Activated CD4-positive, alpha-beta T cell treated with anti-CD3 and anti-CD28 coated beads, Interleukin-2, amount 50 U/mL, for 4 hours (primary cell): Measurements from ENCODE around the gene CDX2.

Source experiments
- DNase-seq, 2 experiments: peaks; one replicate each; pipeline ENCODE4 v3.0.0-alpha.2; 2020

CDX2 gene

DNA sequence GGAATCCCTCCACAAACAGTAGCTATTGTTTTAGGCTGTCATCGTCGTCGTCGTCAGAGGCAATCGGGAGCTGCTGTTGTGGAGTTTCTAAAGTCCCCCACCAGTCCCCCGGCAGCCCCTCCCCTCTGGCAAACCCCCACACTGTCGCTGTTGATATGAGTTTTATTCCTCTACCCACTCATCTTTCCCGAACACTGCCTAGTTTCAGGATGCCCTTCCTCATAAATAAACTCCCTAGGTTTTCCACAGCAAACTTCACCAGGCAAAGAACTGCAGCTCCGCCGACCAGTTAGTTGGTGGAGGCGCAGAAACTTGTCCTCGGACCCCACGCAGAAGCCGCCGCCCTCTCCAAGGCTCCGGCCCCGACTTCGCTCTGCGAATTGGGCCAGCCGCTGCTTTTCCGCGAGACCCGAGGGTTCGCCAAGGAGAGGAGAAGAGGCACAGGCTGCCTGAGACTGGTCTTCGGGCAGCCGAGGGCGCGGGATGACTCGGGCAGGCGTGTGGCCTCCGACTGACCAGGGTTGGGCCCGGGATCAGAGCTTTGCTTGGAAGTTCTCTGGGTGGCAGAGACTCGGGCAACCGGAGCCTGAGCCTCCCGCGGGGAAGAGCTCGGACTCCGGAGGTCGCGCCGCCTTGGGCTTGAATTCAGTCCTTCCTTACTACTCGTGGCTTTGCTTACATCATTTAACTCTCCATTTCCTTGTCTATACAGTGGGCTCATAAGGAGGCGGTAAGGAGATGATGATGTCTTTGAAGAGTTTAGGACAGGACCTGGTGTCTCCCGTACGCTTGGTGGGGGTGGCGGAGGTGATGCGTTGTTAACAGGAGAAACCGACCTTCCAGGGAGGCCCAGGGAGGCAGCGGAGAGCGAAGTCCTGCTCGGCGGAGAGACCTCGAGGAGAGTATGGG, 41.4 kb downstream of the CDX2 start:
- DNase-seq, result no peak

DNA sequence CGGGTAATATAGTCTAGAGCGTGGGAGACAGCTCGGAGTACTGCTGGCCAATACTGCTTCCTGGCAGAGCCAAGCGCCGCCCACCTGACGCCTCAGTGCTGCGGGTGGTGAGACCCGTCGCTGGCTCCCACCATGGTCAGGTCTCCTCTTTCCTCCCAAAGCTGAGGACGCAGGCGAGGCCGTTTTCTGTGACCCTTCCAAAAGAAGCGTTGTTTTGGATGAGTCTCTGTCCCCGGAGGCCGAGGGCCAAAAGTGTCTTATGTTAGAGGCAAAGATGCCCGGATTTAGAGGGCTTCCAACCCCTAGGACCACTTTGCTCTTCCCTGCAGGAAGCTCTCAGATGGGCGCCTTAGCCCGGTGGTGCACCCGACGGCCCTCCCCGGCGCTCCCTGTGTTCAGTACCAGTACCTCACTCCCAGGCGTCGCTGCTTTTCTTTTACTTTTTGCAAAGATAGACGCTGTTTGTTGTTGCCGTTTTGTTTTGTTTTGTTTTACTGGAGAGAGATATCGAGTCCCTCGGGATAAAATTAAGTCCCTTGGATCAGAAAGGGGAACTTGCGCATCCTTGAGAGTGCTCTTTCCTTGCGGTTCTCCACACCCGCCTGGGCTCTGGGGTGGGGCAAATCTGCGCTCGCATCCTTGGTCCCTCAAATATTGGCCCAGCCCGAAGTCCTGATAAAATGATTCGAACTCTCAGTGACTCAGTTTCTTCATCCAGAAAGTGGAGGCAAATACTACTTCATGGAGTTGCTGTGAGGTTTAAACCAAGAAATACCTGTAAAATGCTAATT, 42.3 kb downstream of the CDX2 start:
- no peak for DNase-seq

- no peak for DNase-seq
Observed at GRCh38 chr13:27925220-27925991, 43.7 kb downstream of the CDX2 start.

DNA sequence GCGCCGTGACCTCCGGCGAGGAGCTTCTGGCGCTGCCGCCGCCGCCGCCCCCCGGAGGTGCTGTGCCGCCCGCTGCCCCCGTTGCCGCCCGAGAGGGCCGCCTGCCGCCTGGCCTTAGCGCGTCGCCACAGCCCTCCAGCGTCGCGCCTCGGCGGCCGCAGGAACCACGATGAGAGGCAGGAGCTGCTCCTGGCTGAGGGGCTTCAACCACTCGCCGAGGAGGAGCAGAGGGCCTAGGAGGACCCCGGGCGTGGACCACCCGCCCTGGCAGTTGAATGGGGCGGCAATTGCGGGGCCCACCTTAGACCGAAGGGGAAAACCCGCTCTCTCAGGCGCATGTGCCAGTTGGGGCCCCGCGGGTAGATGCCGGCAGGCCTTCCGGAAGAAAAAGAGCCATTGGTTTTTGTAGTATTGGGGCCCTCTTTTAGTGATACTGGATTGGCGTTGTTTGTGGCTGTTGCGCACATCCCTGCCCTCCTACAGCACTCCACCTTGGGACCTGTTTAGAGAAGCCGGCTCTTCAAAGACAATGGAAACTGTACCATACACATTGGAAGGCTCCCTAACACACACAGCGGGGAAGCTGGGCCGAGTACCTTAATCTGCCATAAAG, 44.5 kb downstream of the CDX2 start:
- no peak for DNase-seq

DNA sequence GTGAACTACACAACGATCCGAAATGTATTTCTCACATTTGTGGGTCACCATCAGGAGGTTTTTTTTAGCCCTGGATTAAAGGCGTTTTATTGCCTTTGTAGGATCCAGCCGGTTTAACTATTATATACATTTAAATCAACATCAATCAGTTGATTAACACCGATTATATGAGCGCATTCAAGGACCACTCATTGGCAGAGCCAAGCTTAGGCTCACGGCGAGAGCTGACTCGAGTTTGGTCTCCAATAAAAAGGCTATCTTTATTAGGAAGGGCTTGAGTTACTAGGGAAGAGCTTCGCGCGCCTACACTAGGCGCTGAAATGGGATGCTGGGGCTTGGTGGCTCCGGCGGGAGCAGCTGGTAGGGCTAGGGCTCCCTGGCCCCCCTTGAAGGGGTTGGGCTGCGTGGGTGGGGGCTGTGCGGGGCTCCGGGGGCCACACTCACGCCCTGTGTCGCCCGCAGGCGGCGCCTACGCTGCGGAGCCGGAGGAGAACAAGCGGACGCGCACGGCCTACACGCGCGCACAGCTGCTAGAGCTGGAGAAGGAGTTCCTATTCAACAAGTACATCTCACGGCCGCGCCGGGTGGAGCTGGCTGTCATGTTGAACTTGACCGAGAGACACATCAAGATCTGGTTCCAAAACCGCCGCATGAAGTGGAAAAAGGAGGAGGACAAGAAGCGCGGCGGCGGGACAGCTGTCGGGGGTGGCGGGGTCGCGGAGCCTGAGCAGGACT, 45.2 kb downstream of the CDX2 start:
- no peak for DNase-seq

GRCh38 chr13:27922883-27923612, 46.1 kb downstream of the CDX2 start:
- no peak for DNase-seq

GRCh38 chr13:27921961-27922882, 46.9 kb downstream of the CDX2 start:
- DNase-seq, result no peak

DNA sequence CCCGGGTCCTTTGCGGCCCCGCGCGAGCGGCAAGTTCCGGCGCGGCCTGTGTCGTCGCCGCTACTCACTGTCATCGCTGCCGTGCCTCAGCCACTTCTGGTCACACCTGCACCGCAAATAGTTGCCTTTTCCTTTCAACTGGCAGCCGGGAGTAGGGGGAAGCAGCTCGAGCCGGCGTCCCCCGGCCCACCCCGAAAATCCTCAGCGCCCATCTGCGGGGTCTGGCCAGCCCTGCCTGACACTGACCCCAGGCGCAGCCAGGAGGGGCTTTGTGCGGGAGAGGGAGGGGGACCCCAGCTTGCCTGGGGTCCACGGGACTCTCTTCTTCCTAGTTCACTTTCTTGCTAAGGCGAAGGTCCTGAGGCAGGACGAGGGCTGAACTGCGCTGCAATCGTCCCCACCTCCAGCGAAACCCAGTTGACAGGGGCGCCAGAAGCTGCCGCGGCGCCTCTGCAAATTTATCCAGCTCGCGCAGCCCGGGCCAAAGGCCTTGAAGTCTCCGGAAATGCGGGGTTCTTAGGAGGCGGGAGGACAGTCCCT, 47.6 kb downstream of the CDX2 start:
- DNase-seq, result no peak

DNA sequence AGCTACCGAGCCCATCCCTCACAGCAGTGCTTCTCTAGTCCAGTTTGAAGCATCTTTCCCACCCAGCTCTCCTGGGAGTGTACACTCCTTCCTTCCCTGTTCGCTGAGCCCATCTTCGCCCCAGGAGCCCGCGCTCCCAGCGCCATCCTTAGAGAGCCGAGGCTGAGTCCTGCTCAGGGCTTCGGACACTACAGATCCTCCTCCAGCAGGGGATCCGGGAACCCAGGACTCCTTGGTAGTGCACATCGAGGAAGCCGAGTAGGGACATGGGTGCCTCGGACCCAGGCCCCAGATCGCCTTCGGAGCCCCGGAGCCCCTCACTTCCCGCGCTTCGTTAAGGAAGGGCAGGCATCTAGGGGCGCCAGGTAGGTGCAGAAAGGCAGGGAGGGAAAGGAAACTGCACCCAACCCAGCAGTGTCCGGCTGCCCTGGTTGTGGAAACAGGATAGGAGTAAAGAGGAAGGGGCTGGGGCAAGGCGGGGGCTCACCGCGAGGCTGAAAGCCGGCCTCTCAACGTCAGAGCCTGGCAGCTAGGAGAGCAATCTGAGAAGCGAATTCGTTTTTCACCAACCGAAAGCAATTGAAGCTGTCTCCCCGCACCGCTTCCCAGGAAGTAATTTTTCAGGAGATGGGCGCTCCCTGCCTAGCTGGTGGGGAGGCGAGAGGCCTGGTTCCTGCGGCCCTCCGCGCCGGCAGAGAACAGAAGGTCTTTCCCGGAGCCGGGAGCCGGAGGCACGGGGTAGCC, 48.3 kb downstream of the CDX2 start:
- DNase-seq, result no peak

DNA sequence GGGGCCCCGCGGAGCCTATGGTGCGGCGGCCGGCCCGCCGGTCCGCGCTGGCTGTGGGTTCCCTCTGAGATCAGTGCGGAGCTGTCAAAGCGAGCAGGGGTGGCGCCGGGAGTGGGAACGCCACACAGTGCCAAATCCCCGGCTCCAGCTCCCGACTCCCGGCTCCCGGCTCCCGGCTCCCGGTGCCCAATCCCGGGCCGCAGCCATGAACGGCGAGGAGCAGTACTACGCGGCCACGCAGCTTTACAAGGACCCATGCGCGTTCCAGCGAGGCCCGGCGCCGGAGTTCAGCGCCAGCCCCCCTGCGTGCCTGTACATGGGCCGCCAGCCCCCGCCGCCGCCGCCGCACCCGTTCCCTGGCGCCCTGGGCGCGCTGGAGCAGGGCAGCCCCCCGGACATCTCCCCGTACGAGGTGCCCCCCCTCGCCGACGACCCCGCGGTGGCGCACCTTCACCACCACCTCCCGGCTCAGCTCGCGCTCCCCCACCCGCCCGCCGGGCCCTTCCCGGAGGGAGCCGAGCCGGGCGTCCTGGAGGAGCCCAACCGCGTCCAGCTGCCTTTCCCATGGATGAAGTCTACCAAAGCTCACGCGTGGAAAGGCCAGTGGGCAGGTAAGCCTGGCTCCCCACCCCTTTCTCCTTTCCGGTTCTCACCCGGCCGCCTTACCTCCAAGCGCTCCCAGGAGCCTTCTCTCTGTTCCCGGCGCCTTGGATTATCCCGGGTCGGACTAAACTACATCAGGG, 49.0 kb downstream of the CDX2 start, which contains the start of gene PDX1:
Gene PDX1 (plus strand): TSS at position 67 of the 743 bp plus-strand sequence. CDS start 139 bp downstream, at position 206.
- DNase-seq, result no peak

- DNase-seq, result no peak
Observed at GRCh38 chr13:27919659-27919933, 49.5 kb downstream of the CDX2 start.

GRCh38 chr13:27918918-27919658, 50.0 kb downstream of the CDX2 start:
- no peak for DNase-seq

- no peak for DNase-seq
Observed at GRCh38 chr13:27918041-27918917, 50.8 kb downstream of the CDX2 start.

DNA sequence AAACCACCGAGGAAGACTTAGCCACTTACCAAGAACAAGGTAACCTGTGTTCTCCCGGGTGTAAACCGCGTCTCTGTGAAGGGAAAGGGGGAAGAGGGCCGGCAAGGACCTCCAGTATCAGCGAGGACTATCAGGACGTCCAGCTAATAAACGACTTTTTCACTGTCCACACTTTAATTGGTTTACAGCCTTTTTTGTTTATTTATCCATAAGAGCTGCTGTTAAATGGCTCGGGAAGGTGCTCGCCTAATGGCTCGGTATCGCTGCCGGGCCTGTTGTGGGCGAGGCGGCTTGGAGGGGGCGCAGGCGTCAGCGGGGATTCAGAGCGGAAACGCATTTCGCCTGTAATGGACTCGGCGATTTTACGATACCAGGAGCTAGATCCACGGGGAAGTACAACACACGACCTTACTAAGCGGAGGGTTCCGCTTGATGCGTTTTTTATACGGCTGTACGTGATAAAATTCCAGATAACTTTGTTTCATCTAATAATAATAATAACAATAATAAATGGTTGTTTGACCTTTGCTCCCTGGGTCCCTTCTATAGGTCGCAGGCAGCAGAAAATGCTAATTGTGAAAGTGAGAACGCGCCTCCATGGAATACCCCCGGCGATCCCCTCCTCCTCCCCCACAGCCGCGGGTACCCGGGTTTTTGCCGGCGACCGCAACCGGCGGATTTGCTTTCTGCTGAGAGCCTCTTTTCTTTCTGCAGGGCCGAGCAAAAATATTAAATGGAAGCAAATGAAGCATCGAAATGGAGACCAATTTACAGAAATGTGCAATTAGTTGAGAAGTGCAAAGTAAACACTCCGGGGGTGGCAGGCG, 51.8 kb downstream of the CDX2 start:
- no peak for DNase-seq

DNA sequence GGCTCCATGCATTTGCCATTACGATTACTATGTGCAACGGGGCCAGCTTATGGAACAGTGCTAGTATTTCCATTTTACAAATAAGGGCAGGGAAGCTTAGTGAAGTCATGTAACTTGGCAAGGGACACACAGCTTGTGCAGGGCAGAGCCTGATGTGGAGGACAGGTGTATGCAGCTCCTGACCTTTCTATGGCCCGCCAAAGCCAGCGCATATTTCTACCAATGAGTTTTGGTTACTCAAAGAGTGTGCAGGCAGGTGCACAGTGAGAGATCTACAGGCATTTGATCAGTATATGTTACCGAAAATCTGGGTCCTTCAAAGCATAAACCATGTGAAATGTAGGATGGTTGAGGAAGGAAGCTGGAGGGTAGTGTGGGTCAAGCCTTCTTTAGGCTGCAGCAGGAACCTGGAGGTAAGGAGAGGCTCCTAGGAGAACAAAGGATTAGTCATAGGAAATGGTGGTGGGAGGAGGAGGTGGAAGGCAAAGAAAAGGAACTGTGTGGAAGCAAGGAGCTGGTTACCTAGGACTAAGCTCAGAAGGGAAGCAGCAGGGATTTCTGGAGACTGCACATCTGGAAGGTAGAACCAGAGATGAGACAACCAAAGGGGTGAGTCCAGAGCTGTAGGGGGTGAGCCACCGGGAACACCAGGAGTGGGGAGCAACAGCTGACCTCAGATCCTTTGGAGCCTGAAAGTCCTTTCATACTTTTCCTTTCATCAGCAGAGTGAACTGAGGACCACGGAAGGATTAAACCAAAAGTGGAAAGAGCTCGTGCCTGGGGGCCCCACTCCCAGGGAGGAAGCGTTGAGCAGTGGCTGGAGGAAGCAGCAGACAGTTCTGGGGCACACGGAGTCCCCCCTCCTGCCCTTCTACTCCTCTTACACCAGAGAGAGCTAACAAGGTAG, 53.6 kb downstream of the CDX2 start:
- DNase-seq, result no peak
